HEK293T (cell line): Measurements from ENCODE around the gene TAF1B.

Experiments
- BHLHE40 ChIP-seq: fragments of 450-650 bp; IDR thresholded peaks from 2 replicates; pipeline ENCODE4 v1.6.1; 2016; ENCODE audit warnings: mild to moderate bottlenecking, moderate library complexity, borderline replicate concordance
- CTBP1 ChIP-seq: fragments of 450-650 bp; IDR thresholded peaks from 2 replicates; pipeline ENCODE4 v1.6.1; 2016; ENCODE audit warnings: borderline replicate concordance
- ELF4 ChIP-seq: fragments of 450-650 bp; IDR thresholded peaks from 2 replicates; pipeline ENCODE4 v1.6.1; 2017; ENCODE audit warnings: antibody characterized with exemption
- FOXM1 ChIP-seq: fragments of 450-650 bp; IDR thresholded peaks from 2 replicates; pipeline ENCODE4 v1.6.1; 2017; ENCODE audit warnings: mild to moderate bottlenecking, borderline replicate concordance

DNA sequence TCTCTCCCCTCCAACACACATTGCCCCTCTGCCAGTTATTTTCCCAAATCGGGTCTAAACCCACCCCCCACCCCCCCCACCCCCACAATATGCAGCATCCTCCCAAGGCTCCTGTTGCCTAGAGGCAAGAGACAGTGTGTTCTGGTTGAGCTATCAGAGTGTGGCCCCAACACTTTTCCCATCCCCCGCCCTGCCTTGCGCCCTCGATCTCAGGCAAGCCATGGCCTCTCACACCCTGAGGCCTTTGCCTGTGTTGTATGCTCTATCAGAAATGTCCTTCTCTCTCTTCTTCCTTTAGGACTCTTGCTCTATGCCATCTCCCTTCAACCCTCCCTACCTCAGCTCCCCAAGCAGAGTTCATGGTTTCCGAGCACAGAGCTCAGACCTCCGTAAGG lies 98.7 kb downstream of the TAF1B start:
- TF ChIP-seq FOXM1: no peak
- TF ChIP-seq BHLHE40: no peak
- TF ChIP-seq ELF4: no peak
- no peak for TF ChIP-seq CTBP1
